Gastrocnemius medialis (tissue), 4 donors: Measurements from ENCODE around the gene ZNF816.

Experiments used
- POLR2A ChIP-seq, 2 donors: fragments of 450-650 bp; IDR thresholded peaks; one replicate each; pipeline ENCODE4 v1.6.1; 2017; ENCODE audit warnings: antibody characterized with exemption in 2 of 2, mild to moderate bottlenecking in 2 of 2, moderate library complexity in 2 of 2
- TF ChIP-seq, protein P1 (sequence below), 5 experiments: fragments of 450-650 bp in 3 of 5; fragments of 200-600 bp in 2 of 5; sonication (generic) in 2 of 5; IDR thresholded peaks in 4 of 5; conservative IDR thresholded peaks in 1 of 5; 1 replicate in 4 of 5; 2 replicates in 1 of 5; pipeline ENCODE4 v1.5.1; 2016 to 2019; ENCODE audit warnings: antibody characterized with exemption in 5 of 5, mild to moderate bottlenecking in 3 of 5, moderate library complexity in 3 of 5

DNA sequence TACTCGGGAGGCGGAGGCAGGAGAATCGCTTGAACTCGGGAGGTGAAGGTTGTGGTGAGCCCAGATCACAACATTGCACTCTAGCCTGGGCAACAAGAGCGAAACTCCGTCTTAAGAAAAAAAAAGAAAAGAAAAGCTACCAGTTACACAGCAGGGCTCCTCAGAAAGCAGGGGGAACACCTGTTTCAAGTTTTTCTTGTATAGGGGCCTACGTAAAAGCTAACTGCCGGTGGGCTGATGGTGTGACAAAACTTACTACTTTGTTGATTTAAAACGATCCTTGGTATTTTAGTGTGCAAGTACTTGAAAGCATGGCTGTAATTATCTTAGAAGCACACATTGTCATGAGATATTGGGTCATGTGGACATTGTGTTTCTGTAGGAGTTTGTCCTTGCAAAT is 35.3 kb upstream of the ZNF816 start:
- TF ChIP-seq POLR2A (IDR thresholded peaks at IDR 0.05) = no peak
- TF ChIP-seq, protein P1, sequence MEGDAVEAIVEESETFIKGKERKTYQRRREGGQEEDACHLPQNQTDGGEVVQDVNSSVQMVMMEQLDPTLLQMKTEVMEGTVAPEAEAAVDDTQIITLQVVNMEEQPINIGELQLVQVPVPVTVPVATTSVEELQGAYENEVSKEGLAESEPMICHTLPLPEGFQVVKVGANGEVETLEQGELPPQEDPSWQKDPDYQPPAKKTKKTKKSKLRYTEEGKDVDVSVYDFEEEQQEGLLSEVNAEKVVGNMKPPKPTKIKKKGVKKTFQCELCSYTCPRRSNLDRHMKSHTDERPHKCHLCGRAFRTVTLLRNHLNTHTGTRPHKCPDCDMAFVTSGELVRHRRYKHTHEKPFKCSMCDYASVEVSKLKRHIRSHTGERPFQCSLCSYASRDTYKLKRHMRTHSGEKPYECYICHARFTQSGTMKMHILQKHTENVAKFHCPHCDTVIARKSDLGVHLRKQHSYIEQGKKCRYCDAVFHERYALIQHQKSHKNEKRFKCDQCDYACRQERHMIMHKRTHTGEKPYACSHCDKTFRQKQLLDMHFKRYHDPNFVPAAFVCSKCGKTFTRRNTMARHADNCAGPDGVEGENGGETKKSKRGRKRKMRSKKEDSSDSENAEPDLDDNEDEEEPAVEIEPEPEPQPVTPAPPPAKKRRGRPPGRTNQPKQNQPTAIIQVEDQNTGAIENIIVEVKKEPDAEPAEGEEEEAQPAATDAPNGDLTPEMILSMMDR (IDR thresholded peaks at IDR 0.05 in 4 of 5, conservative IDR thresholded peaks at IDR 0.05 in 1 of 5) = no peak
